HFFc6 (cell line): ENCODE measurements around the gene CD1E. TPM values are rescaled to one million over a fixed set of nuclear protein-coding genes. Genes with fewer than 3 reads are reported as not detected.

ENCODE experiments used
- DNase-seq: peaks from one replicate; pipeline ENCODE4 v3.0.0-alpha.2; 2018
- H3K27ac Mint-ChIP-seq: 2 replicates; pipeline ENCODE4 v1.8.0; 2020; ENCODE audit warnings: mild to moderate bottlenecking, mixed read lengths
- H3K27me3 Mint-ChIP-seq: 2 replicates; pipeline ENCODE4 v1.8.0; 2021; ENCODE audit warnings: mild to moderate bottlenecking, moderate library complexity, mixed read lengths; ENCODE audit not compliant: insufficient read depth
- H3K36me3 Mint-ChIP-seq: 2 replicates; pipeline ENCODE4 v1.8.0; 2021; ENCODE audit warnings: low read depth, mixed read lengths
- H3K4me1 Mint-ChIP-seq: 2 replicates; pipeline ENCODE4 v1.8.0; 2020; ENCODE audit warnings: low read depth, mixed read lengths
- H3K4me3 Mint-ChIP-seq: 2 replicates; pipeline ENCODE4 v1.8.0; 2020; ENCODE audit warnings: mild to moderate bottlenecking, moderate library complexity, mixed read lengths
- H3K9me3 Mint-ChIP-seq: 2 replicates; pipeline ENCODE4 v1.8.0; 2020; ENCODE audit warnings: mild to moderate bottlenecking, mixed read lengths
- CTCF ChIP-seq: fragments of 200-600 bp; sonication (generic); IDR thresholded peaks from 2 replicates; pipeline ENCODE4 v1.5.0; 2021; ENCODE audit warnings: antibody characterized with exemption, mild to moderate bottlenecking
- long read RNA-seq: library from polyadenylated mRNA; unstranded; transcript quantifications from one replicate; pipeline ENCODE4 v2.0.0, GENCODE V29; 2019
- total RNA-seq, 6 experiments: library from RNA; stranded (reverse); fragmentation: NEBNext Ultra II Directional; extraction: Animal tissue kit (Norgen Biotek cat#: 25700); gene quantifications; 2 replicates in 1 of 6; 3 replicates in 5 of 6; pipeline ENCODE4 v1.2.3, GENCODE V29; 2021

The CD1E gene
- total RNA-seq = not detected
- long read RNA-seq = 0 reads

- Mint-ChIP-seq H3K27me3 (peaks cover 1% of the 10 kb centered on the region; the same call in 1 of the 2 replicates), H3K4me1 (no peaks in the 10 kb centered on the region), H3K36me3 (no peaks in the 10 kb centered on the region), H3K9me3 (peaks cover 51% of the 10 kb centered on the region), H3K27ac (no peak within 1 kb of the TSS), H3K4me3 (no peak within 1 kb of the TSS)
- DNase-seq = no peak
- no peak for TF ChIP-seq CTCF
Observed at GRCh38 chr1:158353303-158354075, at the start of gene CD1E. Gene CD1E (plus strand): TSS chr1:158353894. CDS start chr1:158353989, 95 bp downstream.

GRCh38 chr1:158310623-158311022 is 43.1 kb upstream of the CD1E start:
- no peaks in the 10 kb centered on the region for H3K27me3 Mint-ChIP-seq
- H3K4me3 Mint-ChIP-seq = no peak overlapping the region
- no peak for TF ChIP-seq CTCF
- no peak overlapping the region for H3K27ac Mint-ChIP-seq
- no peak for DNase-seq
- H3K36me3 Mint-ChIP-seq = no peaks in the 10 kb centered on the region
- H3K4me1 Mint-ChIP-seq = no peaks in the 10 kb centered on the region
- H3K9me3 Mint-ChIP-seq = peaks cover 39% of the 10 kb centered on the region

- no peak for DNase-seq
- Mint-ChIP-seq H3K4me3 (no peak overlapping the region), H3K27ac (no peak overlapping the region), H3K36me3 (no peaks in the 10 kb centered on the region), H3K27me3 (no peaks in the 10 kb centered on the region), H3K4me1 (no peaks in the 10 kb centered on the region), H3K9me3 (peaks cover 39% of the 10 kb centered on the region)
- TF ChIP-seq CTCF = no peak
Observed at GRCh38 chr1:158311066-158311465, 42.6 kb upstream of the CD1E start.

- H3K4me1 Mint-ChIP-seq = no peaks in the 10 kb centered on the region
- TF ChIP-seq CTCF = no peak
- no peak for DNase-seq
- H3K27me3 Mint-ChIP-seq = peaks cover 1% of the 10 kb centered on the region; the same call in 1 of the 2 replicates
- H3K27ac Mint-ChIP-seq = no peak overlapping the region
- no peaks in the 10 kb centered on the region for H3K36me3 Mint-ChIP-seq
- H3K4me3 Mint-ChIP-seq = no peak overlapping the region
- H3K9me3 Mint-ChIP-seq = peaks cover 28% of the 10 kb centered on the region
Observed at GRCh38 chr1:158323866-158324265, 29.8 kb upstream of the CD1E start.

- Mint-ChIP-seq H3K9me3 (peaks cover 28% of the 10 kb centered on the region), H3K4me3 (no peak overlapping the region), H3K36me3 (no peaks in the 10 kb centered on the region), H3K4me1 (no peaks in the 10 kb centered on the region), H3K27me3 (peaks cover 1% of the 10 kb centered on the region; the same call in 1 of the 2 replicates), H3K27ac (no peak overlapping the region)
- no peak for TF ChIP-seq CTCF
- DNase-seq = no peak
Observed at GRCh38 chr1:158324395-158324794, 29.3 kb upstream of the CD1E start.
